AG08396 (cell line): ENCODE measurements around the gene MAP2K2.

Experiments
- DNase-seq: peaks from one replicate; pipeline ENCODE4 v3.0.0; 2012; ENCODE audit warnings: low spot score, mixed read lengths

The MAP2K2 gene

GRCh38 chr19:4042731-4043082, 81.2 kb downstream of the MAP2K2 start:
- no peak for DNase-seq

- DNase-seq, result no peak
These were observed 81.7 kb downstream of the MAP2K2 start for GRCh38 chr19:4042064-4042730.
